WTC11 (cell line): ENCODE data around the gene GJE1. TPM values are rescaled to one million over a fixed set of nuclear protein-coding genes. Genes with fewer than 3 reads are reported as not detected.

Experiments used
- ATAC-seq: fragments of 200-7000 bp; cut with Tn5 transposase; 2 replicates; pipeline ENCODE4 v1.10.0; 2021; ENCODE audit warnings: mild to moderate bottlenecking, moderate library complexity
- CTCF ChIA-PET: fragments of 300-600 bp; sonication (Branson Sonifier 250); formaldehyde crosslinking; loops from one replicate; lab custom pipeline; 2021; ENCODE audit warnings: antibody characterized with exemption; lab: Charles Lee
- POLR2A ChIA-PET: fragments of 350-600 bp; sonication (Branson Sonifier 250); formaldehyde crosslinking; loops from one replicate; lab custom pipeline; 2021; ENCODE audit warnings: antibody characterized with exemption; lab: Charles Lee
- DNase-seq: peaks from one replicate; pipeline ENCODE4 v3.0.0; 2021; ENCODE audit warnings: low spot score
- H3K27ac Mint-ChIP-seq: 2 replicates; pipeline ENCODE4 v1.8.0; 2021; ENCODE audit warnings: mixed read lengths
- H3K27me3 Mint-ChIP-seq: 2 replicates; pipeline ENCODE4 v1.8.0; 2021; ENCODE audit warnings: low read depth, mild to moderate bottlenecking, moderate library complexity, mixed read lengths
- H3K36me3 Mint-ChIP-seq: 2 replicates; pipeline ENCODE4 v1.8.0; 2021; ENCODE audit warnings: mixed read lengths
- H3K4me1 Mint-ChIP-seq: 2 replicates; pipeline ENCODE4 v1.8.0; 2022; ENCODE audit warnings: mixed read lengths
- H3K4me3 Mint-ChIP-seq: 2 replicates; pipeline ENCODE4 v1.8.0; 2021; ENCODE audit warnings: mild to moderate bottlenecking, moderate library complexity, mixed read lengths
- H3K9me3 Mint-ChIP-seq: 2 replicates; pipeline ENCODE4 v1.8.0; 2021; ENCODE audit warnings: mixed read lengths
- ATF1 ChIP-seq: sonication (generic); formaldehyde crosslinking; IDR thresholded peaks from 2 replicates; pipeline ENCODE4 v1.8.1; 2023; ENCODE audit warnings: mild to moderate bottlenecking, moderate library complexity, missing genetic modification reagents
- CBFB ChIP-seq: sonication (generic); formaldehyde crosslinking; IDR thresholded peaks from 2 replicates; pipeline ENCODE4 v1.8.1; 2022; ENCODE audit warnings: mild to moderate bottlenecking, low read depth, missing genetic modification reagents
- FOXP1 ChIP-seq: sonication (generic); formaldehyde crosslinking; IDR thresholded peaks from 2 replicates; pipeline ENCODE4 v1.8.0; 2022; ENCODE audit warnings: missing genetic modification reagents, mild to moderate bottlenecking, moderate library complexity, borderline replicate concordance
- GTF2I ChIP-seq: fragments of 250-450 bp; sonication (Bioruptor Pico); conservative IDR thresholded peaks from 2 replicates; pipeline ENCODE4 v1.4.0; 2021; ENCODE audit warnings: mild to moderate bottlenecking
- SMAD4 ChIP-seq: sonication (generic); formaldehyde crosslinking; IDR thresholded peaks from 2 replicates; pipeline ENCODE4 v1.8.0; 2022; ENCODE audit warnings: mild to moderate bottlenecking, missing genetic modification reagents
- SP1 ChIP-seq: sonication (generic); formaldehyde crosslinking; conservative IDR thresholded peaks from 2 replicates; pipeline ENCODE4 v1.8.1; 2022; ENCODE audit warnings: missing genetic modification reagents
- TEAD1 ChIP-seq: sonication (generic); formaldehyde crosslinking; IDR thresholded peaks from 2 replicates; pipeline ENCODE4 v1.8.0; 2022; ENCODE audit warnings: mild to moderate bottlenecking, missing genetic modification reagents
- TEAD4 ChIP-seq: sonication (generic); formaldehyde crosslinking; IDR thresholded peaks from 2 replicates; pipeline ENCODE4 v1.8.0; 2022; ENCODE audit warnings: mild to moderate bottlenecking, missing genetic modification reagents
- ZNF317 ChIP-seq: sonication (generic); formaldehyde crosslinking; IDR thresholded peaks from 2 replicates; pipeline ENCODE4 v1.8.1; 2023; ENCODE audit warnings: low read depth, mild to moderate bottlenecking, moderate library complexity, missing genetic modification reagents, borderline replicate concordance
- ZNF416 ChIP-seq: fragments of 250-450 bp; sonication (Bioruptor Pico); IDR thresholded peaks from 2 replicates; pipeline ENCODE4 v1.9.0; 2021; ENCODE audit warnings: mild to moderate bottlenecking, inconsistent platforms
- ZNF423 ChIP-seq: fragments of 250-450 bp; sonication (Bioruptor Pico); IDR thresholded peaks from 2 replicates; pipeline ENCODE4 v2.1.2; 2022; ENCODE audit warnings: mild to moderate bottlenecking, moderate library complexity
- ZNF671 ChIP-seq: fragments of 250-450 bp; sonication (Bioruptor Pico); IDR thresholded peaks from 2 replicates; pipeline ENCODE4 v1.8.0; 2021; ENCODE audit warnings: mild to moderate bottlenecking
- total RNA-seq: library from RNA; stranded (reverse); gene quantifications from 3 replicates; pipeline ENCODE4 v1.2.3, GENCODE V29; 2021
- TF ChIP-seq, protein P1 (sequence below): fragments of 250-450 bp; sonication (Bioruptor Pico); conservative IDR thresholded peaks from 2 replicates; pipeline ENCODE4 v1.9.0; 2021; ENCODE audit warnings: mild to moderate bottlenecking
- TF ChIP-seq, protein P2 (sequence below): sonication (generic); formaldehyde crosslinking; IDR thresholded peaks from 2 replicates; pipeline ENCODE4 v1.8.0; 2023; ENCODE audit warnings: missing genetic modification reagents, mild to moderate bottlenecking, borderline replicate concordance
- TF ChIP-seq, protein P3 (sequence below): sonication (generic); formaldehyde crosslinking; IDR thresholded peaks from 2 replicates; pipeline ENCODE4 v1.8.1; 2023; ENCODE audit warnings: mild to moderate bottlenecking, missing genetic modification reagents
- TF ChIP-seq, protein P4 (sequence below): fragments of 250-450 bp; sonication (Bioruptor Pico); IDR thresholded peaks from 2 replicates; pipeline ENCODE4 v1.9.0; 2021; ENCODE audit warnings: moderate library complexity, mild to moderate bottlenecking, inconsistent platforms, borderline replicate concordance
- TF ChIP-seq, protein P5 (sequence below): sonication (generic); formaldehyde crosslinking; IDR thresholded peaks from 2 replicates; pipeline ENCODE4 v1.8.1; 2022; ENCODE audit warnings: low read depth, mild to moderate bottlenecking, moderate library complexity, missing genetic modification reagents, borderline replicate concordance
- TF ChIP-seq, protein P6 (sequence below): fragments of 200-600 bp; IDR thresholded peaks from 2 replicates; pipeline ENCODE4 v1.8.0; 2022; ENCODE audit warnings: antibody characterized with exemption

GJE1 gene
- total RNA-seq, 1 experiment from 2014 or later = not detected

DNA sequence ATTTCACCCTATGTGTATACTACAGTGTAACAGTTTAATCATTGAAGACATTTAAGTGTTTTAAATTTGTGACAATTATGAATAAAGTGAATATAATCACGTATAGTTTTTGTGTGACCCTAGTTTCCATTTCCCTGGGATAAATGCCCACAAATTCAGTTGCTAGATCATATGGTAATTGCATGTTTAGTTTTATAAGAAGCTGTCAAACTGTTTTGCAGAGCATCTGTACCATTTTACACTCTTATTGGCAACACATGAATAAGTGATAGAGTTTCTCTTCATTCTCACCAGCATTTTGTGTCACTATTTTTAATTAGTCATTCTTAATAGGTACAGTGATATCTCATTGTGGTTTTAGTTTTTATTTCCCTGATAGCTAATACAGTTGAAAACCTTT is 21.6 kb downstream of the GJE1 start:
- POLR2A ChIA-PET = no interaction called here

DNA sequence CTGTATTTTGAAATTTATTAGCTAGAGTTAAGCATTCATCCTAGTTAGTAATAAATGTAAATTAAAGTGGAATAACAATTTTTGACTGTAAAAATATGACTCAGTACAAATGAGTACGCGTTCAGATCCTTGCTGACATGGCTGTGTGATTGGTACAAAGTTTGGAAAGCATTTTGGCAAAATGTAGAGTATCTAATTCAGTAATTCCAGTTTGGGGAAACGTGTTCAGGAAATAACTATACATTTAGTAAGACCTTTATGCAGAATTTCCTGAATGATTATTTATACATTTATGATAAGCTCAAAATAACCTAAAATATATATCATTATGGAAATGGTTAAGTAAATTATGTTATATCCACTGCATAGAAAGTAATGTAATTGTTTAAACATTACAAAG is 22.4 kb downstream of the GJE1 start:
- H3K9me3 Mint-ChIP-seq = no peaks in the 10 kb centered on the region
- ChIA-PET POLR2A (no interaction called here), CTCF (interaction anchor here (1.9 to 2.5 kb wide), 2 partner anchors 52 to 77 kb away, joined by 9 to 16 read pairs; no protein-coding TSS in a partner anchor)
- H3K27me3 Mint-ChIP-seq = no peaks in the 10 kb centered on the region
- no peak overlapping the region for H3K27ac Mint-ChIP-seq
- no peak for DNase-seq
- no peak overlapping the region for H3K4me3 Mint-ChIP-seq
- H3K36me3 Mint-ChIP-seq = 0 out of 2 replicates have a peak, but pooled peaks cover 4% of the 10 kb centered on the region
- no peak for TF ChIP-seq TEAD4
- TF ChIP-seq, protein P1, sequence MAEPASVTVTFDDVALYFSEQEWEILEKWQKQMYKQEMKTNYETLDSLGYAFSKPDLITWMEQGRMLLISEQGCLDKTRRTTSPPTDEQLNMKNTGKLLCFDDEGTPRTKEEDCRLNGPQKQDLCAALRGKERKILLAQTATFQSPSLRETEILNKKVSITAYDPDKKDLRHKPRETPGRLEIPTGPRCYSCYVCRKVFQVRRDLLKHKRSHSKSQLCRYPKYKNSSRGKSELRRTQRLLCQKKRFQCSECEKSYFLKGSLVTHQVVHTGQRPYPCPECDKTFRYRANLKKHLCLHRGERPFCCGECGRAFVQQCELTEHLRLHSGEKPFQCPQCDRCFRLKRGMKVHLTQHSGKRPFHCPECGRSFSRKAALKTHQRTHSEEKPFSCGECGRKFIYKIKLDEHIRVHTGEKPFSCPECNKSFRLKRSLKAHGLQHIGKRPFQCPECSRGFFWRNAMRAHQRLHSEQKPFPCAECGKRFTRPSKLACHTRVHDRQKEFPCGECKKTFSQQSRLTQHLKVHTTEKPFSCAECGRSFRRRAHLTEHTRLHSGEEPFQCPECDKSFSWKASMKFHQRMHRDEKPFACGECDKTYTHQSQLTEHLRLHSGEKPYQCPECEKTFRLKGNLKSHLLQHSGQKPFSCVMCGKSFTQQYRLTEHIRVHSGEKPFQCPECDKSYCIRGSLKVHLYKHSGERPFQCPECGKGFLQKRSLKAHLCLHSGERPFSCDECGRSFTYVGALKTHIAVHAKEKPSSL (CRISPR knock-in tag) = no peak
- no peak for TF ChIP-seq ZNF423
- no peak for TF ChIP-seq FOXP1 (CRISPR knock-in tag)
- ATAC-seq = no peak
- peaks cover 48% of the 10 kb centered on the region for H3K4me1 Mint-ChIP-seq

More for the DNA sequence above, 21.6 kb downstream of the GJE1 start:
- H3K36me3 Mint-ChIP-seq = 0 out of 2 replicates have a peak, but pooled peaks cover 4% of the 10 kb centered on the region
- H3K4me1 Mint-ChIP-seq = peaks cover 55% of the 10 kb centered on the region
- H3K9me3 Mint-ChIP-seq = no peaks in the 10 kb centered on the region
- ATAC-seq (no peak), DNase-seq (no peak)
- CTCF ChIA-PET = no interaction called here
- no peaks in the 10 kb centered on the region for H3K27me3 Mint-ChIP-seq
- TF ChIP-seq SMAD4 = no peak
- H3K27ac Mint-ChIP-seq = 0 out of 2 replicates have a peak overlapping the region, but pooled peaks have one; percentile 68
- no peak overlapping the region for H3K4me3 Mint-ChIP-seq

DNA sequence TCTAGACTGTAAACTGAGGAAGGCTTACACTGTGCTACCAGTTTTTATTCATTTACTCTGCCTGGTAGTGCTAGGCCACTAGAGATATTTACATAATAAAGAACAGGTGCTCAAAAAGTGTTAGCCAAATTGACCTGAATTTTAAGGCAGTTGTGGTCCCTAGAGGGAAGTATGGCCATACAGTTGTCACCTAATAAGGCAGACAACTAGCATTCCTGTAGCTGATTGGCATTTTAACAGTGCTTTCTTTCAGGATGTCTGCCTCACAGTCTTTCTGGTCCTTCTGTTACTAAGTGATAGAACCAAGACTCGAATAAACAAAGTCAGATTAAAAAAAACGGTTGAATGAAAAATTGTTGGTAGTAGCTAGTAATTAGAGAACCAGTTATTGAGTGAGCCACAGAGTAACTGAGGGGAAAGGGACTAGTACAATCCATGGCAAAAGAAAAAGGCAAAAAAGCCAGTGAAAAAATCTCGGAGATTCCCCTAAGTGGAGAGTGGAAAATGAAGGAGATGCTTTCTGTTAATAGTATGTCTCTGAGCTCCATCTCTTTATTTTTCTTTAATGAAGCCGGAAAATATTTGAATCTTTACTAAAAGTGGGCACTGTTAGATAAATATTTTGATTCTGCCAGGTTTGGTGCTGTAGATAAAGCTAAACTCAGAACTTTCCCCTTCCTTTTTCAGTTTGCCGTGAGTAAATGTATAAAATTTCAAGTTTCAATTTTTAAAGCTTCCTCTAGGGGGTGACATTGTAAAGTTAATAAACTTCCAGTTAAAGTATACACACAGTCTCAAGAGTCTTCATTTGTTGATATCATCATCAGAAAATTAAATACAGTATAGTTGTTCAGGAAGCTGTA is 23.4 kb downstream of the GJE1 start:
- peaks cover 44% of the 10 kb centered on the region for H3K4me1 Mint-ChIP-seq
- no peak for TF ChIP-seq GTF2I
- no peak for TF ChIP-seq ZNF423
- TF ChIP-seq ZNF671 (CRISPR knock-in tag) = no peak
- TF ChIP-seq, protein P2, sequence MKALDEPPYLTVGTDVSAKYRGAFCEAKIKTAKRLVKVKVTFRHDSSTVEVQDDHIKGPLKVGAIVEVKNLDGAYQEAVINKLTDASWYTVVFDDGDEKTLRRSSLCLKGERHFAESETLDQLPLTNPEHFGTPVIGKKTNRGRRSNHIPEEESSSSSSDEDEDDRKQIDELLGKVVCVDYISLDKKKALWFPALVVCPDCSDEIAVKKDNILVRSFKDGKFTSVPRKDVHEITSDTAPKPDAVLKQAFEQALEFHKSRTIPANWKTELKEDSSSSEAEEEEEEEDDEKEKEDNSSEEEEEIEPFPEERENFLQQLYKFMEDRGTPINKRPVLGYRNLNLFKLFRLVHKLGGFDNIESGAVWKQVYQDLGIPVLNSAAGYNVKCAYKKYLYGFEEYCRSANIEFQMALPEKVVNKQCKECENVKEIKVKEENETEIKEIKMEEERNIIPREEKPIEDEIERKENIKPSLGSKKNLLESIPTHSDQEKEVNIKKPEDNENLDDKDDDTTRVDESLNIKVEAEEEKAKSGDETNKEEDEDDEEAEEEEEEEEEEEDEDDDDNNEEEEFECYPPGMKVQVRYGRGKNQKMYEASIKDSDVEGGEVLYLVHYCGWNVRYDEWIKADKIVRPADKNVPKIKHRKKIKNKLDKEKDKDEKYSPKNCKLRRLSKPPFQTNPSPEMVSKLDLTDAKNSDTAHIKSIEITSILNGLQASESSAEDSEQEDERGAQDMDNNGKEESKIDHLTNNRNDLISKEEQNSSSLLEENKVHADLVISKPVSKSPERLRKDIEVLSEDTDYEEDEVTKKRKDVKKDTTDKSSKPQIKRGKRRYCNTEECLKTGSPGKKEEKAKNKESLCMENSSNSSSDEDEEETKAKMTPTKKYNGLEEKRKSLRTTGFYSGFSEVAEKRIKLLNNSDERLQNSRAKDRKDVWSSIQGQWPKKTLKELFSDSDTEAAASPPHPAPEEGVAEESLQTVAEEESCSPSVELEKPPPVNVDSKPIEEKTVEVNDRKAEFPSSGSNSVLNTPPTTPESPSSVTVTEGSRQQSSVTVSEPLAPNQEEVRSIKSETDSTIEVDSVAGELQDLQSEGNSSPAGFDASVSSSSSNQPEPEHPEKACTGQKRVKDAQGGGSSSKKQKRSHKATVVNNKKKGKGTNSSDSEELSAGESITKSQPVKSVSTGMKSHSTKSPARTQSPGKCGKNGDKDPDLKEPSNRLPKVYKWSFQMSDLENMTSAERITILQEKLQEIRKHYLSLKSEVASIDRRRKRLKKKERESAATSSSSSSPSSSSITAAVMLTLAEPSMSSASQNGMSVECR = no peak
- TF ChIP-seq, protein P3, sequence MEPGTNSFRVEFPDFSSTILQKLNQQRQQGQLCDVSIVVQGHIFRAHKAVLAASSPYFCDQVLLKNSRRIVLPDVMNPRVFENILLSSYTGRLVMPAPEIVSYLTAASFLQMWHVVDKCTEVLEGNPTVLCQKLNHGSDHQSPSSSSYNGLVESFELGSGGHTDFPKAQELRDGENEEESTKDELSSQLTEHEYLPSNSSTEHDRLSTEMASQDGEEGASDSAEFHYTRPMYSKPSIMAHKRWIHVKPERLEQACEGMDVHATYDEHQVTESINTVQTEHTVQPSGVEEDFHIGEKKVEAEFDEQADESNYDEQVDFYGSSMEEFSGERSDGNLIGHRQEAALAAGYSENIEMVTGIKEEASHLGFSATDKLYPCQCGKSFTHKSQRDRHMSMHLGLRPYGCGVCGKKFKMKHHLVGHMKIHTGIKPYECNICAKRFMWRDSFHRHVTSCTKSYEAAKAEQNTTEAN (CRISPR knock-in tag) = no peak
- TF ChIP-seq, protein P4, sequence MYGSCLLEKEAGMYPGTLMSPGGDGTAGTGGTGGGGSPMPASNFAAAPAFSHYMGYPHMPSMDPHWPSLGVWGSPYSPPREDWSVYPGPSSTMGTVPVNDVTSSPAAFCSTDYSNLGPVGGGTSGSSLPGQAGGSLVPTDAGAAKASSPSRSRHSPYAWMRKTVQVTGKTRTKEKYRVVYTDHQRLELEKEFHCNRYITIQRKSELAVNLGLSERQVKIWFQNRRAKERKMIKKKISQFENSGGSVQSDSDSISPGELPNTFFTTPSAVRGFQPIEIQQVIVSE (CRISPR knock-in tag) = no peak
- TF ChIP-seq SP1 (CRISPR knock-in tag) = 0 out of 2 replicates have a peak, but pooled peaks have one; percentile 18
- TF ChIP-seq, protein P5, sequence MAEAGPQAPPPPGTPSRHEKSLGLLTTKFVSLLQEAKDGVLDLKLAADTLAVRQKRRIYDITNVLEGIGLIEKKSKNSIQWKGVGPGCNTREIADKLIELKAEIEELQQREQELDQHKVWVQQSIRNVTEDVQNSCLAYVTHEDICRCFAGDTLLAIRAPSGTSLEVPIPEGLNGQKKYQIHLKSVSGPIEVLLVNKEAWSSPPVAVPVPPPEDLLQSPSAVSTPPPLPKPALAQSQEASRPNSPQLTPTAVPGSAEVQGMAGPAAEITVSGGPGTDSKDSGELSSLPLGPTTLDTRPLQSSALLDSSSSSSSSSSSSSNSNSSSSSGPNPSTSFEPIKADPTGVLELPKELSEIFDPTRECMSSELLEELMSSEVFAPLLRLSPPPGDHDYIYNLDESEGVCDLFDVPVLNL (CRISPR knock-in tag) = no peak
- no peak for TF ChIP-seq ZNF317 (CRISPR knock-in tag)
- TF ChIP-seq TEAD1 (CRISPR knock-in tag) = no peak
- TF ChIP-seq, protein P6, sequence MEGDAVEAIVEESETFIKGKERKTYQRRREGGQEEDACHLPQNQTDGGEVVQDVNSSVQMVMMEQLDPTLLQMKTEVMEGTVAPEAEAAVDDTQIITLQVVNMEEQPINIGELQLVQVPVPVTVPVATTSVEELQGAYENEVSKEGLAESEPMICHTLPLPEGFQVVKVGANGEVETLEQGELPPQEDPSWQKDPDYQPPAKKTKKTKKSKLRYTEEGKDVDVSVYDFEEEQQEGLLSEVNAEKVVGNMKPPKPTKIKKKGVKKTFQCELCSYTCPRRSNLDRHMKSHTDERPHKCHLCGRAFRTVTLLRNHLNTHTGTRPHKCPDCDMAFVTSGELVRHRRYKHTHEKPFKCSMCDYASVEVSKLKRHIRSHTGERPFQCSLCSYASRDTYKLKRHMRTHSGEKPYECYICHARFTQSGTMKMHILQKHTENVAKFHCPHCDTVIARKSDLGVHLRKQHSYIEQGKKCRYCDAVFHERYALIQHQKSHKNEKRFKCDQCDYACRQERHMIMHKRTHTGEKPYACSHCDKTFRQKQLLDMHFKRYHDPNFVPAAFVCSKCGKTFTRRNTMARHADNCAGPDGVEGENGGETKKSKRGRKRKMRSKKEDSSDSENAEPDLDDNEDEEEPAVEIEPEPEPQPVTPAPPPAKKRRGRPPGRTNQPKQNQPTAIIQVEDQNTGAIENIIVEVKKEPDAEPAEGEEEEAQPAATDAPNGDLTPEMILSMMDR = peak; percentile 41; the same call in 1 of the 2 replicates
- TF ChIP-seq ZNF416 (CRISPR knock-in tag) = no peak
- TF ChIP-seq CBFB = no peak
- TF ChIP-seq ATF1 (CRISPR knock-in tag) = no peak

More for the DNA sequence above, 23.4 kb downstream of the GJE1 start:
- ATAC-seq = peak; percentile 93
- no peak for DNase-seq
- Mint-ChIP-seq H3K27ac (peak overlapping the region; percentile 97), H3K36me3 (no peaks in the 10 kb centered on the region), H3K4me3 (peak overlapping the region; percentile 52), H3K27me3 (no peaks in the 10 kb centered on the region), H3K9me3 (no peaks in the 10 kb centered on the region)
- POLR2A ChIA-PET = no interaction called here
- CTCF ChIA-PET = interaction anchor here (0.8 to 2.5 kb wide), 17 partner anchors 9 to 319 kb away, joined by 3 to 34 read pairs (median 4); partner anchors contain the start of genes NMBR and VTA1
